GM19035 (cell line): ENCODE data around the gene AURKA.
A peak's percentile ranks its signal among the peaks of the same experiment; 100 is the strongest.

ENCODE experiments used
- ATAC-seq: cut with Tn5 transposase; IDR thresholded peaks from one replicate; pipeline ENCODE4 v1.9.1; 2021; ENCODE audit not compliant: unreplicated experiment

AURKA gene

GRCh38 chr20:56392132-56392880 lies at the start of gene AURKA, which contains the start of gene CSTF1:
Gene AURKA, minus strand, starts transcription at chr20:56392215. Its CDS starts 4,018 bp downstream, at chr20:56388197.
Gene CSTF1, plus strand, starts transcription at chr20:56392645. Its CDS starts 2,908 bp downstream, at chr20:56395553.
- peak; percentile 92 for ATAC-seq

GRCh38 chr20:56440346-56441007 lies 48.5 kb upstream of the AURKA start:
- ATAC-seq, result peak; percentile 72

GRCh38 chr20:56439771-56440291 lies 47.8 kb upstream of the AURKA start:
- no peak for ATAC-seq

- ATAC-seq, result no peak
Observed at GRCh38 chr20:56438284-56438683, 46.3 kb upstream of the AURKA start.

- ATAC-seq, result no peak
Observed at GRCh38 chr20:56437196-56437960, 45.4 kb upstream of the AURKA start.

- ATAC-seq, result no peak
Observed at GRCh38 chr20:56433880-56434255, 41.9 kb upstream of the AURKA start.

GRCh38 chr20:56433221-56433879 lies 41.3 kb upstream of the AURKA start:
- no peak for ATAC-seq

- no peak for ATAC-seq
Observed at GRCh38 chr20:56431471-56431870, 39.5 kb upstream of the AURKA start.

GRCh38 chr20:56430957-56431356 lies 38.9 kb upstream of the AURKA start:
- no peak for ATAC-seq

- no peak for ATAC-seq
Observed at GRCh38 chr20:56430461-56430860, 38.4 kb upstream of the AURKA start.

GRCh38 chr20:56429941-56430340 lies 37.9 kb upstream of the AURKA start:
- ATAC-seq, result no peak

GRCh38 chr20:56429502-56429901 lies 37.5 kb upstream of the AURKA start:
- ATAC-seq, result no peak

GRCh38 chr20:56428881-56429280 lies 36.9 kb upstream of the AURKA start:
- ATAC-seq, result no peak

- ATAC-seq, result no peak
Observed at GRCh38 chr20:56428410-56428809, 36.4 kb upstream of the AURKA start.

GRCh38 chr20:56427797-56428196 lies 35.8 kb upstream of the AURKA start:
- ATAC-seq, result no peak

- no peak for ATAC-seq
Observed at GRCh38 chr20:56426926-56427325, 34.9 kb upstream of the AURKA start.

GRCh38 chr20:56426026-56426425 lies 34.0 kb upstream of the AURKA start:
- no peak for ATAC-seq

GRCh38 chr20:56424931-56425330 lies 32.9 kb upstream of the AURKA start:
- ATAC-seq, result no peak

- ATAC-seq, result no peak
Observed at GRCh38 chr20:56423886-56424285, 31.9 kb upstream of the AURKA start.

- ATAC-seq, result no peak
Observed at GRCh38 chr20:56423211-56423610, 31.2 kb upstream of the AURKA start.

GRCh38 chr20:56422824-56423189 lies 30.8 kb upstream of the AURKA start:
- ATAC-seq, result no peak
